Activated naive CD4-positive, alpha-beta T cell treated with anti-CD3 and anti-CD28 coated beads for 36 hours (primary cell): Measurements from ENCODE around the gene NR0B2. TPM values are rescaled to one million over a fixed set of nuclear protein-coding genes. Genes with fewer than 3 reads are reported as not detected.
A peak's percentile ranks its signal among the peaks of the same experiment; 100 is the strongest.
"Not testable (repeated sequence)": the region's sequence is repeated elsewhere in the genome, so short reads cannot be mapped to it uniquely, and the experiment has no call there.

Experiments
- CTCF ChIA-PET: fragments of 350-600 bp; sonication (Branson Sonifier 250); formaldehyde crosslinking; loops from one replicate; lab custom pipeline; 2021; ENCODE audit warnings: antibody characterized with exemption; lab: Charles Lee
- DNase-seq: peaks from one replicate; pipeline ENCODE4 v3.0.0-alpha.2; 2020
- H3K27ac Mint-ChIP-seq: one replicate; pipeline ENCODE4 v1.8.0; 2021; ENCODE audit warnings: mild to moderate bottlenecking, mixed read lengths
- H3K27me3 Mint-ChIP-seq: one replicate; pipeline ENCODE4 v1.8.0; 2021; ENCODE audit warnings: low read depth, mixed read lengths
- H3K36me3 Mint-ChIP-seq: one replicate; pipeline ENCODE4 v1.8.0; 2021; ENCODE audit warnings: low read depth, mixed read lengths
- H3K4me1 Mint-ChIP-seq: one replicate; pipeline ENCODE4 v1.8.0; 2021; ENCODE audit warnings: low read depth, mixed read lengths
- H3K4me3 Mint-ChIP-seq: one replicate; pipeline ENCODE4 v1.8.0; 2021; ENCODE audit warnings: mild to moderate bottlenecking, moderate library complexity, mixed read lengths
- H3K9me3 Mint-ChIP-seq: one replicate; pipeline ENCODE4 v1.8.0; 2021; ENCODE audit warnings: mixed read lengths
- intact Hi-C: fragments of 100-400 bp; cut with micrococcal nuclease; formaldehyde crosslinking; loops from one replicate; pipeline ENCODE4 v1.15.1; 2023
- total RNA-seq, 2 experiments: library from RNA; stranded (reverse); gene quantifications; one replicate each; pipeline ENCODE4 v1.2.3, GENCODE V29; 2021

NR0B2 gene
- total RNA-seq, 2 experiments from 2014 or later = not detected

- Mint-ChIP-seq H3K4me1 (peaks cover 2% of the 10 kb centered on the region), H3K4me3 (no peak overlapping the region), H3K27ac (no peak overlapping the region), H3K9me3 (no peaks in the 10 kb centered on the region), H3K36me3 (peaks cover 22% of the 10 kb centered on the region), H3K27me3 (no peaks in the 10 kb centered on the region)
- intact Hi-C loops = no loop called here
- no peak for DNase-seq
- CTCF ChIA-PET = interaction anchor here (0.5 to 2.6 kb wide), 13 partner anchors 8 to 278 kb away, joined by 3 to 14 read pairs (median 5); no protein-coding TSS in a partner anchor
Observed at GRCh38 chr1:26879793-26880192, 34.0 kb downstream of the NR0B2 start.

GRCh38 chr1:26877326-26877725, 36.4 kb downstream of the NR0B2 start:
- Mint-ChIP-seq H3K36me3 (peaks cover 2% of the 10 kb centered on the region), H3K9me3 (no peaks in the 10 kb centered on the region), H3K4me3 (no peak overlapping the region), H3K4me1 (peaks cover 2% of the 10 kb centered on the region), H3K27ac (peak overlapping the region; percentile 51), H3K27me3 (no peaks in the 10 kb centered on the region)
- CTCF ChIA-PET = interaction anchor here (0.7 to 3.0 kb wide), 8 partner anchors 10 to 275 kb away, joined by 3 to 15 read pairs (median 5); no protein-coding TSS in a partner anchor
- intact Hi-C loops = no loop called here
- no peak for DNase-seq

GRCh38 chr1:26874896-26875295, 38.9 kb downstream of the NR0B2 start:
- Mint-ChIP-seq H3K27ac (no peak overlapping the region), H3K4me1 (peaks cover 2% of the 10 kb centered on the region), H3K9me3 (no peaks in the 10 kb centered on the region), H3K4me3 (no peak overlapping the region), H3K27me3 (no peaks in the 10 kb centered on the region), H3K36me3 (no peaks in the 10 kb centered on the region)
- intact Hi-C loops = no loop called here
- CTCF ChIA-PET = interaction anchor here (1.5 kb wide), 1 partner anchor 12 kb away, joined by 4 read pairs; no protein-coding TSS in a partner anchor
- DNase-seq = no peak

GRCh38 chr1:26873097-26873496, 40.7 kb downstream of the NR0B2 start:
- DNase-seq, H3K36me3 Mint-ChIP-seq, H3K27ac Mint-ChIP-seq, H3K27me3 Mint-ChIP-seq, H3K9me3 Mint-ChIP-seq, intact Hi-C loops, H3K4me3 Mint-ChIP-seq, H3K4me1 Mint-ChIP-seq: not testable (repeated sequence)
- CTCF ChIA-PET = interaction anchor here (0.6 to 1.6 kb wide), 8 partner anchors 8 to 450 kb away, joined by 3 to 7 read pairs (median 4); no protein-coding TSS in a partner anchor

GRCh38 chr1:26864610-26865480, 48.9 kb downstream of the NR0B2 start:
- Mint-ChIP-seq H3K9me3 (no peaks in the 10 kb centered on the region), H3K4me3 (peak overlapping the region; percentile 92), H3K27ac (peak overlapping the region; percentile 90), H3K27me3 (no peaks in the 10 kb centered on the region), H3K4me1 (peaks cover 21% of the 10 kb centered on the region), H3K36me3 (no peaks in the 10 kb centered on the region)
- CTCF ChIA-PET = interaction anchor here (0.6 to 3.0 kb wide), 12 partner anchors 9 to 263 kb away, joined by 3 to 15 read pairs (median 7); no protein-coding TSS in a partner anchor
- intact Hi-C loops = loop anchor here (1.0 to 2.0 kb wide), 5 partner anchors 26 to 172 kb away; partner anchors contain the start of genes GPN2 and NUDC
- peak; percentile 95 for DNase-seq

- intact Hi-C loops = loop anchor here (2.0 kb wide), 3 partner anchors 27 to 171 kb away; partner anchors contain the start of genes GPN2 and NUDC
- H3K27me3 Mint-ChIP-seq = no peaks in the 10 kb centered on the region
Observed at GRCh38 chr1:26863685-26864077, 50.1 kb downstream of the NR0B2 start.

GRCh38 chr1:26862781-26863684, 50.7 kb downstream of the NR0B2 start, which contains the start of gene SFN:
TSS of gene SFN (plus strand) at chr1:26863149. CDS start at chr1:26863213, 64 bp downstream.
- Mint-ChIP-seq H3K9me3 (no peaks in the 10 kb centered on the region), H3K36me3 (no peaks in the 10 kb centered on the region), H3K4me3 (peak within 1 kb of the TSS; percentile 92), H3K4me1 (peaks cover 21% of the 10 kb centered on the region), H3K27ac (no peak within 1 kb of the TSS), H3K27me3 (no peaks in the 10 kb centered on the region)
- intact Hi-C loops = no loop called here
- CTCF ChIA-PET = interaction anchor here (0.8 to 1.1 kb wide), 4 partner anchors 31 to 262 kb away, joined by 3 read pairs; no protein-coding TSS in a partner anchor
- DNase-seq = peak; percentile 76

More at GRCh38 chr1:26863685-26864077, 50.1 kb downstream of the NR0B2 start:
- no peaks in the 10 kb centered on the region for H3K36me3 Mint-ChIP-seq
- H3K4me1 Mint-ChIP-seq = peaks cover 21% of the 10 kb centered on the region
- H3K27ac Mint-ChIP-seq = no peak overlapping the region
- no peak for DNase-seq
- H3K4me3 Mint-ChIP-seq = peak overlapping the region; percentile 92
- no peaks in the 10 kb centered on the region for H3K9me3 Mint-ChIP-seq
- CTCF ChIA-PET = interaction anchor here (0.8 to 2.6 kb wide), 4 partner anchors 14 to 262 kb away, joined by 3 to 15 read pairs (median 3); no protein-coding TSS in a partner anchor

- Mint-ChIP-seq H3K9me3 (no peaks in the 10 kb centered on the region), H3K4me3 (no peak overlapping the region), H3K27me3 (no peaks in the 10 kb centered on the region), H3K4me1 (peaks cover 21% of the 10 kb centered on the region), H3K36me3 (no peaks in the 10 kb centered on the region), H3K27ac (no peak overlapping the region)
- intact Hi-C loops = no loop called here
- CTCF ChIA-PET = interaction anchor here (0.6 to 1.3 kb wide), 6 partner anchors 10 to 422 kb away, joined by 3 to 4 read pairs (median 3); no protein-coding TSS in a partner anchor
- DNase-seq = no peak
Observed at GRCh38 chr1:26861889-26862378, 51.8 kb downstream of the NR0B2 start.

Other genes starting within 250 kb of the NR0B2 start
- gene ARID1A, start 218.0 kb downstream of the NR0B2 start, total RNA-seq = 10 to 100 TPM; 65.0 to 65.9 TPM
- gene PIGV, start 126.0 kb downstream of the NR0B2 start, total RNA-seq = 10 to 100 TPM; 10.6 to 11.2 TPM
- gene ZDHHC18, start 87.3 kb downstream of the NR0B2 start, total RNA-seq = 10 to 100 TPM; 37.3 to 39.0 TPM
- gene SFN, start 50.8 kb downstream of the NR0B2 start, total RNA-seq = under 1 TPM; 0.26 to 0.52 TPM
- gene GPN2, start 23.7 kb downstream of the NR0B2 start, total RNA-seq = 10 to 100 TPM; 19.8 to 20.7 TPM
- 1 to 10 TPM; 7.9 to 8.5 TPM for gene GPATCH3, start 13.5 kb downstream of the NR0B2 start, total RNA-seq
- 10 to 100 TPM; 75.3 to 78.1 TPM for gene NUDC, start 7.8 kb upstream of the NR0B2 start, total RNA-seq
- gene KDF1, start 46.5 kb upstream of the NR0B2 start, total RNA-seq = under 1 TPM; 0.24 to 0.25 TPM
- under 1 TPM; 0.20 to 0.43 TPM for gene TRNP1, start 79.7 kb upstream of the NR0B2 start, total RNA-seq
- gene TENT5B, start 98.9 kb upstream of the NR0B2 start, total RNA-seq = not detected
- gene SLC9A1, start 241.2 kb upstream of the NR0B2 start, total RNA-seq = 10 to 100 TPM; 15.4 to 16.5 TPM